Putamen (tissue), 1 donor: Measurements from ENCODE around the gene DPYSL3.

Experiments used
- DNase-seq: peaks from one replicate; pipeline ENCODE4 v3.0.0-alpha.2; 2016; ENCODE audit warnings: low spot score

Gene DPYSL3

GRCh38 chr5:147512659-147513379 lies 3.0 kb upstream of the DPYSL3 start:
- DNase-seq: no peak

- DNase-seq: no peak
Measured at GRCh38 chr5:147510885-147511284, 1.0 kb upstream of the DPYSL3 start.

DNA sequence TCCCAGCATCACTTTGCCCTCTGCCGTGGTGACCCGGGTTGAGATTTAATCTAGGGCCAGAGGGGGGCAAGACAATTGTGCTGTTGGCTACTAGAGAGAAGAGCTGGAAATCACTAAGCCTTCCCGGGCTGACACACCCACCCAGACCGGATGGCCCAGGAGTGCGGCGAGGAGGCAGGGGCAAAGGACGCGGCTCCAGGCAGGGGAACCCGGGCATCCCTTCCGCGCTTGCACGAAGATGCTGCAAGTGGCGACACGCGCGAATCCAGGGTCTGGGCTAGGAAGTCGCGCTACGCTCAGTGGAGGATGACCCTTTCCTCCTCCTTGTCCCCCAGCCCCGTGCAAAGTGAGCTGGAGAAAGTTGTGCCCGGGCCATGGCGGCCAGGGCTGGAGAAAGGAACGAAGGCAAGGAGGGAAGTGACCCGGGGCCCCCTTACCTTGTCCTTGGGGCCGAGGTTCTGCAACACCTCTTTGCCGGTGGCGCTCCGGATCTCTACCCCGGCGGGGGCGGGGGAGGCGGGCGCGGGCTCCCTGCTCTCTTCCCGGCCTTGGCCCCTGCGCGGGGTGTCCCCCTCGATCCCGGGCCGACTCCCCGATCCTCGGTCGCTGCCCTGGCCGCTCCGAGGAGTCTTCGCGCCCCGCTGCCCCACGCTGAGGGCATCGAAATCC lies 693 bp downstream of the DPYSL3 start:
- DNase-seq: no peak

DNA sequence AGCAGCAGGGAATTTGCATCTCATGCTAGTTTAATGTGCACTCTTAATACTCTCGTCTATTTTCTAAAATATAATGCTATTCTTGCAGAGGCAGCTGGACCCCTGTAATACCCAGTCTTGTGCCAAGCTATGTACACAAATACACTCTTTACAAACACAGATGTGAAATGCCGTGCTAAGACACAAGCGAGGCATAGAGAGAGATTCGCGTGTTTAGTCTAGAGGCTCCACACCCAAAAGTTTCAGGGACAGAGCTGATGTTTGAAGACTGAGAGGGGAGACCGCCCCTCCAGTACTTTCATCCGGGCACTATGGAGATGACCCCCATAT lies 1.2 kb downstream of the DPYSL3 start:
- no peak for DNase-seq

- DNase-seq: no peak
Measured at GRCh38 chr5:147507480-147508126, 2.3 kb downstream of the DPYSL3 start.

DNA sequence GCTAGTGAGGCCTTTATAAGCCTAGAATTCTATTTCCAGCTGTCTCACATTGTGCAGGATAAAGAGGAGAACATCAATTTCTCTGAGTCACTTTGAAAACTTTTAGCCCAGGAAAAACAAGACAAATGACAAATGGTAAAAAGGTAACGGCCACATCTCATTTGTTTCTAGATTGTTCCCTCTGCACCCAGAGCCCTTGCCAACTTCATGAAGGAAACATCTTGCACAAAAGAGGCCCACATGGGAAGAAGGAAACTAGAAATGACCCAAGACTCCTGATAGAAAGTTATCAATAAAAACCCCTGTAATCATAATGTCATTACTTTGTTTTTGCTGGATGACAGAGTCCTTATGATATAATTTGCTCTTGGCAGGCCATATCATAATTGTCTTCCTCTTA lies 5.3 kb downstream of the DPYSL3 start:
- DNase-seq: no peak

- no peak for DNase-seq
Measured at GRCh38 chr5:147504011-147504410, 5.9 kb downstream of the DPYSL3 start.

DNA sequence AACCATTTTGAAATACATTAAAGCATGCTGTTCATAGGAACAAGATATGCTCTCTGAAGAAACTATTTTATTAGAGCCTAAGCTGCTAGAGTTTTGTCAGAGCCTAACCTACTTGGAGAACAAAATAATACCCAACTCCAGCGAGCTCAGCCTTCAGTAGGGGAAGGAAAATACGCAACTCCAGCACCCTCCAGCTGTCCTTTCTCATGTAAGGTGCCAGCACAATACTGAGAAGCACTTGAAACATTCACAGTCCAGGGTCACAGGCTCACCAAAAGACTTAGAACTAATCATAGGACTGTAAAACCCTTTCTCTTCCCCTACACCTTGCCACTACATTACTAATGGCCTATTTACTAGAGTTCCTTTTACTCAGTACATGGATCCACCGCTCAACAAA lies 18.9 kb downstream of the DPYSL3 start:
- no peak for DNase-seq

- DNase-seq: no peak
Measured at GRCh38 chr5:147487031-147487750, 22.7 kb downstream of the DPYSL3 start.

GRCh38 chr5:147485814-147486213 lies 24.1 kb downstream of the DPYSL3 start:
- DNase-seq: no peak

DNA sequence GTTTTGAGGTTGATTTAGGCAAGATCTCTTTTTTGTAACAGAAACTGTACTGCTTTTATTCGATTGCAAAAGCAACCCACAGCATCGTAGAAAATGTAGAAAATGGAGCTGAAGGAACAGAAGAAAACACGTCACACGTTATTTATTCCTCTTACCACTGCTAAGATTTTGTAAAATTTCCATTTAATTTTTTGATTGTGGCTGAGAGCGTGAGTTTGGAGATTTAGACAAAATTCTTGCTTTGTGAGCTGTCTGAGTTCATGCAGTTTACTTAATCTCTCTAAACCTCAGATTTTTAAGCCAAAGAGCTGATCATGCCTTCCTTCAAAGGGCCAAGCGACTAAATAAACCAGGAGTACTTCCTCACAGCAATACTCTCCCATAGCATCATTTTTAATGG lies 24.8 kb downstream of the DPYSL3 start:
- no peak for DNase-seq

- no peak for DNase-seq
Measured at GRCh38 chr5:147484708-147485020, 25.2 kb downstream of the DPYSL3 start.

- peak; percentile 7 for DNase-seq
Measured at GRCh38 chr5:147483961-147484707, 25.7 kb downstream of the DPYSL3 start.

DNA sequence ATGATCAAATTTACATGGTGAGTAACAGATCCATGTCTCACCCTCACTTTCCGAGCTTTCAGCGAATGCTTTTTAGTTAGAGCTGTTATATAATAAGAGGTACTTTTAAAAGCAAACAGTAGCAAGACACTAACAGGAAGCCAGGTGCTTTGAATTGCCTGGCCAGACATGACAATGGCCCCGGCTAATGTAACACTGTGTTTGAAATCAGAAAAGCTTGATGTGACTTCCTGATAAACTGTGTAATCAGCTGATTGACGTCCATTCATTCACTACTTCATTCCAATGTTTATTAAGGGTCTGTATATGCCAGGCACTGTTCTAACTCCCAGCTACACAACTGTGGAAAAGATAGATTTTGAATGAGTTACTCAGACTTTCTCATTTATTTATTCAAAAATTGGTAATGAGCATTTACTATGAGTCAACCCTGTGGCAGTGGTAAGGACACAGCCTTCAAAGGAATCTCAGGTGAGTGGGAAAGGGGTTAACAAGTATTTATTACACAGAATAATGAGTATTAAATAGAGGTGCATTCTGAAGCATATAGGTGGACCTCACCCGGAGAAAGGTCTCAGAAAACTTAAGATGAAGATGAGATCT lies 26.6 kb downstream of the DPYSL3 start:
- no peak for DNase-seq

DNA sequence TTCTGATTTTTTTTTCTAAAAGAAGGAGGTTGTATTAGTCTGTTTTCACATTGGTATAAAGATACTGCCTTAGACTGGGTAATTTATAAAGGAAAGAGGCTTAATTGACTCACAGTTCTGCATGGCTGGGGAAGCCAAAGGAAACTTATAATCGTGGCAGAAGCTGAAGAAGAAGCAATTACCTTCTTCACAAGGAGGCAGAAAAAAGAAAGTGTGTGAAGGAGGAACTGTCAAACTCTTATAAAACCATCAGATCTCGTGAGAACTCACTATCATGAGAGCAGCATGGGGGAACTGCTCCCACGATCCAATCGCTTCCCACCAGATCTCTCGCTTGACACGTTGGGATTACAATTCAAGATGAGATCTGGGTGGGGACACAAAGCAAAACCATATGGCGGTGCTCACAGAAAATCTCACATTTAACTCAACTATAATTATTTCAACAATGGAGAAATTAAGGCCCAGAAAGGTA lies 27.1 kb downstream of the DPYSL3 start:
- no peak for DNase-seq

GRCh38 chr5:147481874-147482705 lies 27.8 kb downstream of the DPYSL3 start:
- no peak for DNase-seq

DNA sequence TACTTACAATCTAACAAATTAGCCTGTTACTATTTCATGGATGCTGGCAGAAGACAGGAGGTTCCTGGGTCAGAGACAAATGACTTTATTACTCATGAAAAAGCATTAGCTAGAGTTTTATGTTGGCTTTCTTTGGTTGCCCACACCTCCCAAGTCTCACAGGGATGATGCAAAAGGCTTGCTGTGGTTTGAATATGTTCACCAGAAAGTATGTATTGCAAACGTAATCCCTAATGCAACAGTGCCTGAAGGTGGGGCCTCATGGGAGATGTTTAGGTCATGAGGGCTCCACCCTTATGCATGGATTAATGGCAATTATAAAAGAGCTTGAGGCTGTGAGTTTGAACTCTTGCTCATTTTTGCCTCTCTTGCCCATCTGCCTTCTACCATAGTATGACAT lies 28.5 kb downstream of the DPYSL3 start:
- no peak for DNase-seq

DNA sequence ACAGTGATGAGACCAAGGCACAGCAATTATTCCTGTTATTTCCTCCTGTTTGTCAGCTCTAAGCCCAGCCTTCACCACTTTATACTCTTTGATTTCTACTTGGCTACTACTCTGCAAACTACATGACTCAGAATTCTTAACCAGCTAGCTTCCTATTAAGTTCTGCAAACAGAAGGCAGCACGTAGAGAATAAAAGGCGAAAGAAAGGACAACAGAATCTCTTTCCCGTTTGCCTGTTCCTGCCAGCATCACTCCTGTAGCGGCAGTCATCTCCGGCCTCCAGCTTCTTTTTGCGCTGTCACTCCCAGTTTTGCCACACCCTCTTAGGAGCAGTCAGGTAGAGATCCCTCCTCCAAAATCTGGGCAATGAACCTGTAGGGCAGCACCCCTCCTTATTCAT lies 29.9 kb downstream of the DPYSL3 start:
- DNase-seq: no peak

DNA sequence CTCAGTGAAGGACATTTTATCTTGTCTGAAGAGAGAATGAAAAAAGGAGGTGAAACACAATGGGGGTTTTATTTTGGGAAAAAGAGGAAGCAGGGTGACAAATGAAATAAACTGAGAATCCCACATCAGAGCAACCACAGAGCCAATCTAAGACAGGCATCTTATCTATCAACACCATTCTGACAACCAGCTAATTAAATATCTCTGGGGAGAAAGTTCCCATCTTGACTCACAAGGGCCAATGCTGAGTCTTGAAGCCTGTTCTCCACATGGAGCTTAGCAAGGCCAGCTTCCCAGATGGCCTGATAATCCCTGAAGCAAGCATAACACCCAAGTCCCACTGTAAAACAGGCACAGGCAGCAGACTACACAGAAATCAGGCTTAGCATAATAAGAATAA lies 30.4 kb downstream of the DPYSL3 start:
- DNase-seq: no peak

GRCh38 chr5:147474140-147474539 lies 35.7 kb downstream of the DPYSL3 start:
- DNase-seq: no peak
